DND-41 (cell line): ENCODE results near the gene FAM170B.

Experiments
- ATAC-seq: fragments of 200-7000 bp; cut with Tn5 transposase; 3 replicates; pipeline ENCODE4 v1.9.1; 2021; ENCODE audit warnings: low read depth; ENCODE audit not compliant: insufficient read depth
- DNase-seq: peaks from one replicate; pipeline ENCODE4 v3.0.0-alpha.2; 2020
- H2AFZ ChIP-seq: 2 replicates; pipeline ENCODE4 v1.6.0; 2012; ENCODE audit warnings: low read depth, low read length
- H3K27ac ChIP-seq: 2 replicates; pipeline ENCODE4 v1.5.1; 2012; ENCODE audit warnings: low read length, inconsistent platforms
- H3K27me3 ChIP-seq: fragments of 200-600 bp; sonication (generic); 2 replicates; pipeline ENCODE4 v1.6.0; 2012; ENCODE audit warnings: low read length, mild to moderate bottlenecking, inconsistent platforms; ENCODE audit not compliant: insufficient read depth, poor library complexity
- H3K36me3 ChIP-seq: 2 replicates; pipeline ENCODE4 v1.5.1; 2012; ENCODE audit warnings: low read length, inconsistent platforms; ENCODE audit not compliant: insufficient read depth
- H3K4me1 ChIP-seq: 2 replicates; pipeline ENCODE4 v1.5.1; 2012; ENCODE audit warnings: mild to moderate bottlenecking, low read length; ENCODE audit not compliant: insufficient read depth
- H3K4me2 ChIP-seq: 2 replicates; pipeline ENCODE4 v1.6.0; 2012; ENCODE audit warnings: mild to moderate bottlenecking, moderate library complexity, low read length, inconsistent platforms; ENCODE audit not compliant: insufficient read depth
- H3K4me3 ChIP-seq, 2 experiments: fragments of 200-600 bp in 1 of 2; shearing (Covaris generic) in 1 of 2; 2 replicates each; pipeline ENCODE4 v1.5.1; 2012 to 2016; ENCODE audit warnings: inconsistent platforms in 2 of 2, low read length in 2 of 2, mild to moderate bottlenecking in 2 of 2, low read depth in 1 of 2, moderate library complexity in 1 of 2
- H3K79me2 ChIP-seq: 2 replicates; pipeline ENCODE4 v1.6.0; 2012; ENCODE audit warnings: low read length, inconsistent platforms; ENCODE audit not compliant: insufficient read depth
- H3K9ac ChIP-seq: 2 replicates; pipeline ENCODE4 v1.6.0; 2012; ENCODE audit warnings: low read depth, mild to moderate bottlenecking, inconsistent platforms, low read length, moderate library complexity
- H3K9me3 ChIP-seq: 2 replicates; pipeline ENCODE4 v1.5.1; 2012; ENCODE audit warnings: low read length, moderate library complexity, mild to moderate bottlenecking, inconsistent platforms; ENCODE audit not compliant: insufficient read depth, severe bottlenecking
- H4K20me1 ChIP-seq: 2 replicates; pipeline ENCODE4 v1.6.0; 2012; ENCODE audit warnings: low read length; ENCODE audit not compliant: insufficient read depth
- EZH2 ChIP-seq: IDR thresholded peaks from 3 replicates; pipeline ENCODE4 v1.6.1; 2012; ENCODE audit warnings: borderline replicate concordance, low read depth, mild to moderate bottlenecking, moderate library complexity, low read length, inconsistent platforms; ENCODE audit not compliant: severe bottlenecking
- TF ChIP-seq, protein P1 (sequence below): IDR thresholded peaks from 2 replicates; pipeline ENCODE4 v1.5.1; 2012; ENCODE audit warnings: borderline replicate concordance, low read length, moderate library complexity, mild to moderate bottlenecking; ENCODE audit not compliant: poor library complexity, severe bottlenecking; ENCODE audit errors: extremely low read depth

FAM170B gene

GRCh38 chr10:49117376-49118070 lies 16.3 kb downstream of the FAM170B start:
- no peaks in the 10 kb centered on the region for H3K36me3 ChIP-seq
- no peak overlapping the region for H3K9ac ChIP-seq
- no peaks in the 10 kb centered on the region for H4K20me1 ChIP-seq
- ATAC-seq (no peak), DNase-seq (no peak)
- no peak overlapping the region for H3K4me2 ChIP-seq
- TF ChIP-seq, protein P1, sequence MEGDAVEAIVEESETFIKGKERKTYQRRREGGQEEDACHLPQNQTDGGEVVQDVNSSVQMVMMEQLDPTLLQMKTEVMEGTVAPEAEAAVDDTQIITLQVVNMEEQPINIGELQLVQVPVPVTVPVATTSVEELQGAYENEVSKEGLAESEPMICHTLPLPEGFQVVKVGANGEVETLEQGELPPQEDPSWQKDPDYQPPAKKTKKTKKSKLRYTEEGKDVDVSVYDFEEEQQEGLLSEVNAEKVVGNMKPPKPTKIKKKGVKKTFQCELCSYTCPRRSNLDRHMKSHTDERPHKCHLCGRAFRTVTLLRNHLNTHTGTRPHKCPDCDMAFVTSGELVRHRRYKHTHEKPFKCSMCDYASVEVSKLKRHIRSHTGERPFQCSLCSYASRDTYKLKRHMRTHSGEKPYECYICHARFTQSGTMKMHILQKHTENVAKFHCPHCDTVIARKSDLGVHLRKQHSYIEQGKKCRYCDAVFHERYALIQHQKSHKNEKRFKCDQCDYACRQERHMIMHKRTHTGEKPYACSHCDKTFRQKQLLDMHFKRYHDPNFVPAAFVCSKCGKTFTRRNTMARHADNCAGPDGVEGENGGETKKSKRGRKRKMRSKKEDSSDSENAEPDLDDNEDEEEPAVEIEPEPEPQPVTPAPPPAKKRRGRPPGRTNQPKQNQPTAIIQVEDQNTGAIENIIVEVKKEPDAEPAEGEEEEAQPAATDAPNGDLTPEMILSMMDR, result no peak
- no peak for TF ChIP-seq EZH2
- peaks cover 4% of the 10 kb centered on the region for H3K27me3 ChIP-seq
- H3K27ac ChIP-seq, result no peak overlapping the region
- no peaks in the 10 kb centered on the region for H3K79me2 ChIP-seq
- no peak overlapping the region for H2AFZ ChIP-seq
- H3K4me3 ChIP-seq, result no peak overlapping the region
- no peaks in the 10 kb centered on the region for H3K9me3 ChIP-seq
- no peaks in the 10 kb centered on the region for H3K4me1 ChIP-seq

DNA sequence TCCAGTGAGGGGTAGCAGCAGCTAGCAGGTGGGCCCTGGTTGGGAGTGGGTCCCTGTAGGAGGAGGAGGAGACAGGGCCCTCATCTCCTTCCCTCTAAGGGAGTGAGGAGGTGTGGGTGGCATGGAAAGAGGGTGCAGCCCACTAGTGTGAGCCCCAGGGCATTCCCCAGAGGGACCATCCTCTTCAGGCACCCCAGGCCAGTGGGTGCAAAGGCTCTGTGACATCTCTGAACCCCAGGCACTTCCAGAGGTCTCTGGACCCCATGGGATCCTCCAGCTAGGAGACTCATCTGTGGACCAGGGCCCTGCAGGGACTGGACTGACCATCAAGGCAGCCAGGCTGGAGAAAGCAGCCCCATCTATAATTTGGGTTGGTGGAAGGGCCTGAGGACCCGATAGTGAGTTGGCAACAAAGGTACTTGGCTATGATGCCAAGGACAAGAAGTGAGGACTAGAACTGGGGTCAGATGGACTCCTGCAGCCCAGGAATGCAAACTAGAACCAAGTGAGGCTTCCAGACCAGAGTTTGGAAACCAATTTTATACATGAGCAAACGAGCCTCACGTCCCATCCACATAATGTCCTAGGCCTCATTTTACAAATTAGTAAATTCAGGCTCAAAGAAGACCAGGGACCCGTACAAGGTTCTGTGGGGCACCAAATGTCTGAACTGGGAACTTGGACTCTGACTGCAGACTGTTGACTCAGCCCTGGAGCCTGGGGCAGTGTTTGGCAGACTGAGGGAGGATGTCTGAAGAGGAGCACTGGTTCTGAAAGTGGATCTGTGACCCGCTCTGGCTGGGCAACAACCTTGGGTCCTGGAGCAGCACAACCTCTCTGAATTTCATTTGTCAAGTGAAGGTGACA lies 17.1 kb downstream of the FAM170B start:
- Histone ChIP-seq H3K4me3 (no peak overlapping the region), H3K36me3 (no peaks in the 10 kb centered on the region), H2AFZ (no peak overlapping the region), H3K27me3 (peaks cover 4% of the 10 kb centered on the region), H3K4me2 (no peak overlapping the region), H3K79me2 (no peaks in the 10 kb centered on the region), H3K4me1 (no peaks in the 10 kb centered on the region), H4K20me1 (no peaks in the 10 kb centered on the region), H3K9ac (no peak overlapping the region), H3K9me3 (no peaks in the 10 kb centered on the region), H3K27ac (no peak overlapping the region)
- DNase-seq (no peak), ATAC-seq (no peak; the same call in 2 of the 3 replicates)
- no peak for TF ChIP-seq EZH2
- TF ChIP-seq, protein P1, result no peak

DNA sequence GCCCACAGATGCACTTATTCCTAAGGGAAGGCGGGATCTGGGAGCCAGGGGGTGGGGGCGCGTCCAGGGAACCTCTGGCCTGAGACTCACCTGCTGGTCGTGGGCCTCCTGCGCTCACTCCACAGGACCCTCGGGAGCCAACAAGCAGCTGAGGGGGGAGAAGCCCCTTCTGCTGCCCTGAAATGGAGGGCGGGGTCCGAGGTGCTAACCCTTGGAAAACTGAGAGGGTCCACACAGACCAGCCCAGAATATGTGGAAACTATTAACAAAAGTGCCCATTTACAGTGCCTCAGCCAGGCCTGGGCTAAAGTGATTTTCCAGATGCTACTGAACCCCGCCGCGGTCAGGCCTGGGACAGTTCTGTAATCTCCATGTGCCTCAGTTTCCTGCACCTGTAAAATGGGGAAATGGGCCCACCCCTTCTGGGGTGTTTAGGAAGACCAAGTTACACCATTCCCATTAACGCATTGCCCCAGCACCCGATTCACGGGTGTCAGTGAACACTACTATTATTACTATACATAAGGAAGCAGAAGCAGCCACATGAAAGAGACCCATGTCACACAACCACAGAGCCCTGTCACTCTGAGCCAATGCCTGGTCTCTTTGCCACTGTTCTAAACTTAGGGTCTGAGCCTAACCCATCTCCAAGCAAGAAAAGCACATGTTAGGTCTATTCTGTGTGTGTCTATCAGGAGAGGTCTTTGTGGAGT lies 17.9 kb downstream of the FAM170B start:
- TF ChIP-seq, protein P1, result no peak
- no peak for TF ChIP-seq EZH2
- H3K36me3 ChIP-seq, result no peaks in the 10 kb centered on the region
- H4K20me1 ChIP-seq, result no peaks in the 10 kb centered on the region
- H3K4me3 ChIP-seq, result no peak overlapping the region
- H2AFZ ChIP-seq, result no peak overlapping the region
- H3K9me3 ChIP-seq, result no peaks in the 10 kb centered on the region
- DNase-seq, result peak; percentile 24
- H3K27ac ChIP-seq, result no peak overlapping the region
- no peak overlapping the region for H3K9ac ChIP-seq
- no peaks in the 10 kb centered on the region for H3K79me2 ChIP-seq
- peak; percentile 88 for ATAC-seq
- H3K4me2 ChIP-seq, result no peak overlapping the region
- no peaks in the 10 kb centered on the region for H3K4me1 ChIP-seq
- H3K27me3 ChIP-seq, result peaks cover 4% of the 10 kb centered on the region
